NK-92 (cell line): Measurements from ENCODE around the gene SLC7A6.

Source experiments
- DNase-seq: peaks from one replicate; lab custom pipeline; 2025; ENCODE audit not compliant: unreplicated experiment; lab: John Stamatoyannopoulos, UW

Gene SLC7A6

GRCh38 chr16:68298907-68299561, 34.7 kb downstream of the SLC7A6 start:
- no peak for DNase-seq

- no peak for DNase-seq
Observed at GRCh38 chr16:68299571-68300453, 35.5 kb downstream of the SLC7A6 start.

- DNase-seq = no peak
Observed at GRCh38 chr16:68300734-68301459, 36.6 kb downstream of the SLC7A6 start.

GRCh38 chr16:68306633-68307032, 42.3 kb downstream of the SLC7A6 start:
- DNase-seq = no peak

- DNase-seq = no peak
Observed at GRCh38 chr16:68309799-68310198, 45.5 kb downstream of the SLC7A6 start.

GRCh38 chr16:68310437-68310773, 46.1 kb downstream of the SLC7A6 start:
- no peak for DNase-seq

GRCh38 chr16:68310774-68311511, 46.6 kb downstream of the SLC7A6 start, which contains the start of the genes PRMT7 and SLC7A6OS:
Gene PRMT7, plus strand, starts transcription at chr16:68311019. Its CDS starts 4,961 bp downstream, at chr16:68315980.
Gene SLC7A6OS, minus strand, starts transcription at chr16:68310946. Its CDS starts 20 bp downstream, at chr16:68310926.
- peak; percentile 56 for DNase-seq

- DNase-seq = no peak
Observed at GRCh38 chr16:68313116-68313515, 48.8 kb downstream of the SLC7A6 start.

GRCh38 chr16:68319185-68319908, 55.0 kb downstream of the SLC7A6 start:
- DNase-seq = no peak

- DNase-seq = no peak
Observed at GRCh38 chr16:68324336-68324735, 60.0 kb downstream of the SLC7A6 start.

GRCh38 chr16:68324780-68325357, 60.5 kb downstream of the SLC7A6 start:
- no peak for DNase-seq

- DNase-seq = no peak
Observed at GRCh38 chr16:68328151-68328859, 64.0 kb downstream of the SLC7A6 start.

- no peak for DNase-seq
Observed at GRCh38 chr16:68328860-68329390, 64.6 kb downstream of the SLC7A6 start.

GRCh38 chr16:68331879-68332410, 67.6 kb downstream of the SLC7A6 start:
- DNase-seq = no peak

- no peak for DNase-seq
Observed at GRCh38 chr16:68332411-68333121, 68.2 kb downstream of the SLC7A6 start.

GRCh38 chr16:68335175-68335574, 70.8 kb downstream of the SLC7A6 start:
- no peak for DNase-seq

- DNase-seq = no peak
Observed at GRCh38 chr16:68338326-68339119, 74.2 kb downstream of the SLC7A6 start.
